LNCaP clone FGC (cell line): Measurements from ENCODE around the gene PI4KB.

Experiments used
- DNase-seq: peaks from one replicate; pipeline ENCODE4 v3.0.0-alpha.2; 2011; ENCODE audit warnings: low read depth
- H3K4me3 ChIP-seq: 2 replicates; pipeline ENCODE4 v1.5.1; 2011; ENCODE audit warnings: mild to moderate bottlenecking, low read depth, low read length, control low read depth
- TF ChIP-seq, protein P1 (sequence below): IDR thresholded peaks from 2 replicates; pipeline ENCODE4 v1.5.1; 2012; ENCODE audit warnings: mild to moderate bottlenecking; ENCODE audit not compliant: control insufficient read depth, insufficient read depth; ENCODE audit errors: extremely low read depth

Gene PI4KB

DNA sequence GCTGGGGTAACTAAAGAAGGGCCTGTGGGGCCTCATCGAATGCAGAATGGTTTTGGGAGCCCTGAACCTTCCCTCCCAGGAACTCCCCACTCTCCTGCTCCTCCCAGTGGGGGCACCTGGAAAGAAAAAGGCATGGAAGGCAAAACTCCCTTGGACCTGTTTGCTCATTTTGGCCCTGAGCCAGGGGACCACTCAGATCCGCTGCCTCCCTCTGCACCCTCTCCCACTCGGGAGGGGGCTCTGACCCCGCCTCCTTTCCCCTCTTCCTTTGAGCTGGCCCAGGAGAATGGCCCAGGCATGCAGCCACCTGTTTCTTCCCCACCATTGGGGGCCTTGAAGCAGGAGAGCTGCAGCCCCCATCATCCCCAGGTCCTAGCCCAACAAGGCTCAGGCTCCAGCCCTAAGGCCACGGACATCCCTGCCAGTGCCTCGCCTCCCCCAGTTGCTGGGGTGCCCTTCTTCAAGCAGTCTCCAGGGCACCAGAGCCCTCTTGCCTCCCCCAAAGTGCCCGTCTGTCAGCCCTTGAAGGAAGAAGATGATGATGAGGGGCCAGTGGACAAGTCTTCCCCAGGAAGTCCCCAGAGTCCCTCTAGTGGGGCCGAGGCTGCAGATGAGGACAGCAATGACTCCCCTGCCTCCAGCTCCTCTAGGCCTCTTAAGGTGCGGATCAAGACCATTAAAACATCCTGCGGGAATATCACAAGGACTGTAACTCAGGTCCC is 40.4 kb downstream of the PI4KB start:
- no peak for DNase-seq
- TF ChIP-seq, protein P1, sequence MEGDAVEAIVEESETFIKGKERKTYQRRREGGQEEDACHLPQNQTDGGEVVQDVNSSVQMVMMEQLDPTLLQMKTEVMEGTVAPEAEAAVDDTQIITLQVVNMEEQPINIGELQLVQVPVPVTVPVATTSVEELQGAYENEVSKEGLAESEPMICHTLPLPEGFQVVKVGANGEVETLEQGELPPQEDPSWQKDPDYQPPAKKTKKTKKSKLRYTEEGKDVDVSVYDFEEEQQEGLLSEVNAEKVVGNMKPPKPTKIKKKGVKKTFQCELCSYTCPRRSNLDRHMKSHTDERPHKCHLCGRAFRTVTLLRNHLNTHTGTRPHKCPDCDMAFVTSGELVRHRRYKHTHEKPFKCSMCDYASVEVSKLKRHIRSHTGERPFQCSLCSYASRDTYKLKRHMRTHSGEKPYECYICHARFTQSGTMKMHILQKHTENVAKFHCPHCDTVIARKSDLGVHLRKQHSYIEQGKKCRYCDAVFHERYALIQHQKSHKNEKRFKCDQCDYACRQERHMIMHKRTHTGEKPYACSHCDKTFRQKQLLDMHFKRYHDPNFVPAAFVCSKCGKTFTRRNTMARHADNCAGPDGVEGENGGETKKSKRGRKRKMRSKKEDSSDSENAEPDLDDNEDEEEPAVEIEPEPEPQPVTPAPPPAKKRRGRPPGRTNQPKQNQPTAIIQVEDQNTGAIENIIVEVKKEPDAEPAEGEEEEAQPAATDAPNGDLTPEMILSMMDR, result no peak
- H3K4me3 ChIP-seq, result no peak overlapping the region

DNA sequence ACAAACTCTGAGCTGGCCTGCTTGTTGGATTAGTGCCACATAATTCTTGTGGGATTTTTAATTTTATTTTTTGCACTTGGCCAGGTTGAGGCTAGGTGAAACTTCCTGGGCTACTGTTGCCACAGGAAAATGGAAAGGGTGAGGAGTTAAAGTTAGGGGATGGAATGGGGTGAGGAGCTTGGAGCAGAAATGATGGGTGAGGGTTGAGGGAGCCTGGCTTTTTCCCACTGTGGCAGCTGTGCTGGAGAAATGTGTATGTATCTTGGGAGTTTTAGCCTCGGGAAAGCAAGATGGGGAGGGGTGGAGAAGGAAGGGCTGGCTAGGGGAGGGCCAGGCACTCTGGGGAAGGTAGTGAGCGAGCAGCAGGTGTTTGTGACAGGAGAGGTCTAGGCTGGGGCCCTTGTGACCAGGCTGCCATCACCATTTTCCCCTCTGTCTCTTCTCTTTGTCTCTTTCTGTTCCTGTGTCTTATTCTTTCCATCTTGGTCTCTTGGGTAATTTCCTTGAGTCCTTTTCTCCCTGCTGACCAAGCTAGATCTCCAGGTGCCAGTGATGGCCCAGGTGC is 43.1 kb downstream of the PI4KB start:
- no peak for DNase-seq
- TF ChIP-seq, protein P1, result no peak
- H3K4me3 ChIP-seq, result no peak overlapping the region

- DNase-seq, result no peak
- TF ChIP-seq, protein P1, result no peak
Observed at GRCh38 chr1:151282883-151283725, 44.1 kb downstream of the PI4KB start.

GRCh38 chr1:151281969-151282882 is 45.0 kb downstream of the PI4KB start, which contains the start of gene ZNF687:
ZNF687 (plus strand) TSS chr1:151282299; CDS start chr1:151286292, 3,993 bp downstream.
- H3K4me3 ChIP-seq, result peak within 1 kb of the TSS; percentile 96
- TF ChIP-seq, protein P1, result no peak
- peak; percentile 100 for DNase-seq

More at GRCh38 chr1:151282883-151283725, 44.1 kb downstream of the PI4KB start:
- H3K4me3 ChIP-seq, result peak overlapping the region; percentile 96

GRCh38 chr1:151281225-151281968 is 45.8 kb downstream of the PI4KB start:
- peak; percentile 98 for DNase-seq
- TF ChIP-seq, protein P1, result 0 out of 2 replicates have a peak, but pooled peaks have one; percentile 20
- H3K4me3 ChIP-seq, result peak overlapping the region; percentile 96
